ENCODE measurements around the gene ZBP1.

ZBP1 gene

GRCh38 chr20:57571782-57572416 is 48.3 kb downstream of the ZBP1 start:
- H3K4me3 ChIP-seq (ENCODE audit: low read depth, low read length), result no peak overlapping the region
- DNase-seq (ENCODE audit: low read depth, low spot score), result no peak
- TF ChIP-seq CTCF (IDR thresholded peaks at IDR 0.05; ENCODE audit: low read depth, low read length), result no peak
- in situ Hi-C loops (cut with HindIII; ENCODE audit: low sequenced_read_pairs), result no loop called here

GRCh38 chr20:57570920-57571319 is 49.3 kb downstream of the ZBP1 start:
- H3K4me3 ChIP-seq (ENCODE audit: low read depth, low read length), result no peak overlapping the region
- TF ChIP-seq CTCF (IDR thresholded peaks at IDR 0.05; ENCODE audit: low read depth, low read length), result no peak
- in situ Hi-C loops (cut with HindIII; ENCODE audit: low sequenced_read_pairs), result no loop called here
- no peak for DNase-seq (ENCODE audit: low read depth, low spot score)

GRCh38 chr20:57570145-57570850 is 49.9 kb downstream of the ZBP1 start:
- TF ChIP-seq CTCF (IDR thresholded peaks at IDR 0.05; ENCODE audit: low read depth, low read length), result no peak
- no peak overlapping the region for H3K4me3 ChIP-seq (ENCODE audit: low read depth, low read length)
- in situ Hi-C loops (cut with HindIII; ENCODE audit: low sequenced_read_pairs), result no loop called here
- DNase-seq (ENCODE audit: low read depth, low spot score), result no peak

- no peak for TF ChIP-seq CTCF (IDR thresholded peaks at IDR 0.05; ENCODE audit: low read depth, low read length)
- DNase-seq (ENCODE audit: low read depth, low spot score), result no peak
- in situ Hi-C loops (cut with HindIII; ENCODE audit: low sequenced_read_pairs), result no loop called here
- no peak overlapping the region for H3K4me3 ChIP-seq (ENCODE audit: low read depth, low read length)
Measured at GRCh38 chr20:57568960-57569359, 51.3 kb downstream of the ZBP1 start.

- in situ Hi-C loops (cut with HindIII; ENCODE audit: low sequenced_read_pairs), result no loop called here
- no peak for DNase-seq (ENCODE audit: low read depth, low spot score)
- no peak overlapping the region for H3K4me3 ChIP-seq (ENCODE audit: low read depth, low read length)
- no peak for TF ChIP-seq CTCF (IDR thresholded peaks at IDR 0.05; ENCODE audit: low read depth, low read length)
Measured at GRCh38 chr20:57568088-57568896, 51.9 kb downstream of the ZBP1 start.

- no peak overlapping the region for H3K4me3 ChIP-seq (ENCODE audit: low read depth, low read length)
- TF ChIP-seq CTCF (IDR thresholded peaks at IDR 0.05; ENCODE audit: low read depth, low read length), result no peak
- in situ Hi-C loops (cut with HindIII; ENCODE audit: low sequenced_read_pairs), result no loop called here
- no peak for DNase-seq (ENCODE audit: low read depth, low spot score)
Measured at GRCh38 chr20:57567471-57568079, 52.7 kb downstream of the ZBP1 start.

Measured in astrocyte of the spinal cord (primary cell).